Measurements from ENCODE around the gene REM2.

The REM2 gene

DNA sequence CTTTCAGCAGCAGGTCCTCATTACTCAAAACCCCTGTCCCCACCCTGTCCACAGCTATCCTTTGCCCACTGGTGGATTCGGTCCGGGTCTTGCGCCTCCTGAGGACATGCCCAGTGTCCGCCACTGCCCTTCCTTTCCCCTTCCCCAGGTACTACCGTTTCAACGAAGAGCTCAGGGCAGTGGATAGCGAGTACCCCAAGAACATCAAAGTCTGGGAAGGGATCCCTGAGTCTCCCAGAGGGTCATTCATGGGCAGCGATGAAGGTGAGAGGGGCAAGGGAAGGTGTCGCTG is 38.0 kb upstream of the REM2 start:
- no peaks in the 10 kb centered on the region for H4K20me1 ChIP-seq (ENCODE audit: control insufficient read depth, insufficient read depth, low read depth, low read length)
- H3K4me2 ChIP-seq (ENCODE audit: low read length): no peak overlapping the region
- H3F3A ChIP-seq (ENCODE audit: control insufficient read depth, insufficient read depth): no peaks in the 10 kb centered on the region
- no peaks in the 10 kb centered on the region for H3K27me3 ChIP-seq (ENCODE audit: control insufficient read depth, low read length)
- no peaks in the 10 kb centered on the region for H3K9me3 ChIP-seq (ENCODE audit: control insufficient read depth, insufficient read depth, low read length)
- no peaks in the 10 kb centered on the region for H3K79me2 ChIP-seq (ENCODE audit: control insufficient read depth, low read length)
- H3K4me3 ChIP-seq (ENCODE audit: low read length): no peak overlapping the region
- no peaks in the 10 kb centered on the region for H3K9me2 ChIP-seq (replicated peaks; ENCODE audit: control insufficient read depth, low read length)
- TF ChIP-seq, protein P1, sequence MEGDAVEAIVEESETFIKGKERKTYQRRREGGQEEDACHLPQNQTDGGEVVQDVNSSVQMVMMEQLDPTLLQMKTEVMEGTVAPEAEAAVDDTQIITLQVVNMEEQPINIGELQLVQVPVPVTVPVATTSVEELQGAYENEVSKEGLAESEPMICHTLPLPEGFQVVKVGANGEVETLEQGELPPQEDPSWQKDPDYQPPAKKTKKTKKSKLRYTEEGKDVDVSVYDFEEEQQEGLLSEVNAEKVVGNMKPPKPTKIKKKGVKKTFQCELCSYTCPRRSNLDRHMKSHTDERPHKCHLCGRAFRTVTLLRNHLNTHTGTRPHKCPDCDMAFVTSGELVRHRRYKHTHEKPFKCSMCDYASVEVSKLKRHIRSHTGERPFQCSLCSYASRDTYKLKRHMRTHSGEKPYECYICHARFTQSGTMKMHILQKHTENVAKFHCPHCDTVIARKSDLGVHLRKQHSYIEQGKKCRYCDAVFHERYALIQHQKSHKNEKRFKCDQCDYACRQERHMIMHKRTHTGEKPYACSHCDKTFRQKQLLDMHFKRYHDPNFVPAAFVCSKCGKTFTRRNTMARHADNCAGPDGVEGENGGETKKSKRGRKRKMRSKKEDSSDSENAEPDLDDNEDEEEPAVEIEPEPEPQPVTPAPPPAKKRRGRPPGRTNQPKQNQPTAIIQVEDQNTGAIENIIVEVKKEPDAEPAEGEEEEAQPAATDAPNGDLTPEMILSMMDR (IDR thresholded peaks at IDR 0.05; ENCODE audit: low read depth, low read length, poor library complexity, severe bottlenecking): no peak
- TF ChIP-seq EZH2phosphoT487 (IDR thresholded peaks at IDR 0.05; ENCODE audit: borderline replicate concordance, low read length): no peak
- no peaks in the 10 kb centered on the region for H3K36me3 ChIP-seq (ENCODE audit: control insufficient read depth, low read length)
- H3K27ac ChIP-seq (ENCODE audit: low read depth, low read length): no peak overlapping the region
- no peaks in the 10 kb centered on the region for H3K4me1 ChIP-seq (ENCODE audit: control insufficient read depth, low read length)

DNA sequence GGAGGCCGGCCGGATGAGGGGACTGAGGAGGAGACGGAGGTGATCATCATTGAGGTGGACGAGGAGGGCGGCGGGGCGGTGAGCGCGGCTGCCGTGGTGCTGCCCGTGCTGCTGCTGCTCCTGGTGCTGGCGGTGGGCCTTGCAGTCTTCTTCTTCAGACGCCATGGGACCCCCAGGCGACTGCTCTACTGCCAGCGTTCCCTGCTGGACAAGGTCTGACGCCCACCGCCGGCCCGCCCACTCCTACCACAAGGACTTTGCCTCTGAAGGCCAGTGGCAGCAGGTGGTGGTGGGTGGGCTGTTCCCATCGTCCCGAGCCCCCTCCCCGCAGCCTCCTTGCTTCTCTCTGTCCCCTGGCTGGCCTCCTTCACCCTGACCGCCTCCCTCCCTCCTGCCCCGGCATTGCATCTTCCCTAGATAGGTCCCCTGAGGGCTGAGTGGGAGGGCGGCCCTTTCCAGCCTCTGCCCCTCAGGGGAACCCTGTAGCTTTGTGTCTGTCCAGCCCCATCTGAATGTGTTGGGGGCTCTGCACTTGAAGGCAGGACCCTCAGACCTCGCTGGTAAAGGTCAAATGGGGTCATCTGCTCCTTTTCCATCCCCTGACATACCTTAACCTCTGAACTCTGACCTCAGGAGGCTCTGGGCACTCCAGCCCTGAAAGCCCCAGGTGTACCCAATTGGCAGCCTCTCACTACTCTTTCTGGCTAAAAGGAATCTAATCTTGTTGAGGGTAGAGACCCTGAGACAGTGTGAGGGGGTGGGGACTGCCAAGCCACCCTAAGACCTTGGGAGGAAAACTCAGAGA is 37.0 kb upstream of the REM2 start:
- TF ChIP-seq EZH2phosphoT487 (IDR thresholded peaks at IDR 0.05; ENCODE audit: borderline replicate concordance, low read length): no peak
- TF ChIP-seq, protein P1 (IDR thresholded peaks at IDR 0.05; ENCODE audit: low read depth, low read length, poor library complexity, severe bottlenecking): no peak
- Histone ChIP-seq H3K36me3 (ENCODE audit: control insufficient read depth, low read length) (no peaks in the 10 kb centered on the region), H3K4me1 (ENCODE audit: control insufficient read depth, low read length) (no peaks in the 10 kb centered on the region), H3K79me2 (ENCODE audit: control insufficient read depth, low read length) (no peaks in the 10 kb centered on the region), H3K27ac (ENCODE audit: low read depth, low read length) (no peak overlapping the region), H3K27me3 (ENCODE audit: control insufficient read depth, low read length) (no peaks in the 10 kb centered on the region), H3K4me3 (ENCODE audit: low read length) (no peak overlapping the region), H3K9me2 (replicated peaks; ENCODE audit: control insufficient read depth, low read length) (no peaks in the 10 kb centered on the region), H3K9me3 (ENCODE audit: control insufficient read depth, insufficient read depth, low read length) (no peaks in the 10 kb centered on the region), H3F3A (ENCODE audit: control insufficient read depth, insufficient read depth) (no peaks in the 10 kb centered on the region), H4K20me1 (ENCODE audit: control insufficient read depth, insufficient read depth, low read depth, low read length) (no peaks in the 10 kb centered on the region), H3K4me2 (ENCODE audit: low read length) (no peak overlapping the region)

DNA sequence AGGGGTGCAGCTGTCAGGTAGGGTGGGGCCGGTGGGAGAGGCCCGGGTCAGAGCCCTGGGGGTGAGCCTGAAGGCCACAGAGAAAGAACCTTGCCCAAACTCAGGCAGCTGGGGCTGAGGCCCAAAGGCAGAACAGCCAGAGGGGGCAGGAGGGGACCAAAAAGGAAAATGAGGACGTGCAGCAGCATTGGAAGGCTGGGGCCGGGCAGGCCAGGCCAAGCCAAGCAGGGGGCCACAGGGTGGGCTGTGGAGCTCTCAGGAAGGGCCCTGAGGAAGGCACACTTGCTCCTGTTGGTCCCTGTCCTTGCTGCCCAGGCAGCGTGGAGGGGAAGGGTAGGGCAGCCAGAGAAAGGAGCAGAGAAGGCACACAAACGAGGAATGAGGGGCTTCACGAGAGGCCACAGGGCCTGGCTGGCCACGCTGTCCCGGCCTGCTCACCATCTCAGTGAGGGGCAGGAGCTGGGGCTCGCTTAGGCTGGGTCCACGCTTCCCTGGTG is 36.2 kb upstream of the REM2 start:
- Histone ChIP-seq H3K9me2 (replicated peaks; ENCODE audit: control insufficient read depth, low read length) (no peaks in the 10 kb centered on the region), H3K36me3 (ENCODE audit: control insufficient read depth, low read length) (no peaks in the 10 kb centered on the region), H3K4me3 (ENCODE audit: low read length) (no peak overlapping the region), H3K79me2 (ENCODE audit: control insufficient read depth, low read length) (no peaks in the 10 kb centered on the region), H3K27me3 (ENCODE audit: control insufficient read depth, low read length) (no peaks in the 10 kb centered on the region), H3K4me2 (ENCODE audit: low read length) (no peak overlapping the region), H3F3A (ENCODE audit: control insufficient read depth, insufficient read depth) (peaks cover 4% of the 10 kb centered on the region; the same call in 1 of the 2 replicates), H3K9me3 (ENCODE audit: control insufficient read depth, insufficient read depth, low read length) (no peaks in the 10 kb centered on the region), H4K20me1 (ENCODE audit: control insufficient read depth, insufficient read depth, low read depth, low read length) (no peaks in the 10 kb centered on the region), H3K4me1 (ENCODE audit: control insufficient read depth, low read length) (0 out of 2 replicates have a peak, but pooled peaks cover 5% of the 10 kb centered on the region), H3K27ac (ENCODE audit: low read depth, low read length) (no peak overlapping the region)
- TF ChIP-seq EZH2phosphoT487 (IDR thresholded peaks at IDR 0.05; ENCODE audit: borderline replicate concordance, low read length): no peak
- TF ChIP-seq, protein P1 (IDR thresholded peaks at IDR 0.05; ENCODE audit: low read depth, low read length, poor library complexity, severe bottlenecking): no peak

All from DOHH2 (cell line).